GM20000 (cell line): ENCODE data around the gene GFOD2.

Source experiments
- DNase-seq: peaks from one replicate; pipeline ENCODE4 v3.0.0; 2012; ENCODE audit warnings: low spot score
- CTCF ChIP-seq: IDR thresholded peaks from 2 replicates; pipeline ENCODE4 v1.5.1; 2012; ENCODE audit warnings: mild to moderate bottlenecking, control low read depth; ENCODE audit errors: extremely low read depth, missing control alignments

Gene GFOD2

GRCh38 chr16:67632415-67633172 lies 86.5 kb downstream of the GFOD2 start:
- DNase-seq: no peak
- TF ChIP-seq CTCF: no peak

GRCh38 chr16:67628216-67628615 lies 90.9 kb downstream of the GFOD2 start:
- TF ChIP-seq CTCF: no peak
- DNase-seq: no peak
